G401 (cell line): ENCODE results near the gene USP3. TPM values are rescaled to one million over a fixed set of nuclear protein-coding genes. Genes with fewer than 3 reads are reported as not detected.

ENCODE experiments used
- DNase-seq: peaks from one replicate; pipeline ENCODE4 v3.0.0-alpha.2; 2015; ENCODE audit warnings: low spot score
- in situ Hi-C: cut with HindIII; loops from 2 replicates; pipeline ENCODE4 v1.10.0; 2016; ENCODE audit warnings: low sequenced_read_pairs, mixed read lengths
- total RNA-seq: library from RNA; depleted of rRNA; stranded (reverse); fragments of >200 nt; shearing (Covaris generic); gene quantifications from 2 replicates; pipeline ENCODE4 v1.2.3, GENCODE V29; 2014; rRNA removed

Gene USP3, protein sequence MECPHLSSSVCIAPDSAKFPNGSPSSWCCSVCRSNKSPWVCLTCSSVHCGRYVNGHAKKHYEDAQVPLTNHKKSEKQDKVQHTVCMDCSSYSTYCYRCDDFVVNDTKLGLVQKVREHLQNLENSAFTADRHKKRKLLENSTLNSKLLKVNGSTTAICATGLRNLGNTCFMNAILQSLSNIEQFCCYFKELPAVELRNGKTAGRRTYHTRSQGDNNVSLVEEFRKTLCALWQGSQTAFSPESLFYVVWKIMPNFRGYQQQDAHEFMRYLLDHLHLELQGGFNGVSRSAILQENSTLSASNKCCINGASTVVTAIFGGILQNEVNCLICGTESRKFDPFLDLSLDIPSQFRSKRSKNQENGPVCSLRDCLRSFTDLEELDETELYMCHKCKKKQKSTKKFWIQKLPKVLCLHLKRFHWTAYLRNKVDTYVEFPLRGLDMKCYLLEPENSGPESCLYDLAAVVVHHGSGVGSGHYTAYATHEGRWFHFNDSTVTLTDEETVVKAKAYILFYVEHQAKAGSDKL
- total RNA-seq = 27.3 and 28.5 TPM in 2 replicates

DNA sequence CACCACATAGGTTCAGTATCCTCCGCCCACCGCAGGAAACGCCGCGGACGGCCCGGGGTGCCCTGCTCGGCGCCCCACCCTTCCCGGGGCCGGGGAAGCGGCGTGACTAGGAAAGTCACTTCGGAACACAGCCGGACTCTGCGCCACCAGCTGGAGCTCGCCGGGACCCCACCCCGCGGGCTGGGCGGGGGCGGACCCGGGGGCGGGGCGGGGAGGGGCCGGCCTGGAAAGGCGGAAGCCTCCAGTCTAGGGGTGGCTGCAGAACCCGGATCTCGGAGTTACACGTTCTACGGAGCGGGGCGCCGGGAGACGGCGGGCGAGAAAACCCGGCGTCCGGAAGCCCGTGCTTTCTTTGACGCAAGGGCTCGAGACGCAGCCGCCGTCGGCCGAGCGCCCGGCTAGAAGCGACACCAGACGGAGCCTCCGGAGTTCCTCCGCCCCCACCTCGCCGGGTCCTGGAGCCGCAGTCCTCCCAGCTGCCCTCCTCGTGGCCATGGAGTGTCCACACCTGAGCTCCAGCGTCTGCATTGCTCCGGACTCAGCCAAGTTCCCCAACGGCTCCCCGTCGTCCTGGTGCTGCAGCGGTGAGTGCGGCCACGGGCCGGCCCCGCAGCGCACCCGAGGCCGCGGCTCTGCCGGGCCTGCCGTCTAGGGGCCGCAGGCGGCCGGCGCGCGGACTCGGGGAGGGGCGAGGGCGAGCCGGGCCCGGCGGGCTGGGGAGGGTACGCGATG, at the start of gene USP3:
Gene USP3, plus strand, starts transcription at position 347 of the 732 bp plus-strand sequence. Its CDS starts 147 bp downstream, at position 494.
- DNase-seq = peak; percentile 92
- in situ Hi-C loops = no loop called here

DNA sequence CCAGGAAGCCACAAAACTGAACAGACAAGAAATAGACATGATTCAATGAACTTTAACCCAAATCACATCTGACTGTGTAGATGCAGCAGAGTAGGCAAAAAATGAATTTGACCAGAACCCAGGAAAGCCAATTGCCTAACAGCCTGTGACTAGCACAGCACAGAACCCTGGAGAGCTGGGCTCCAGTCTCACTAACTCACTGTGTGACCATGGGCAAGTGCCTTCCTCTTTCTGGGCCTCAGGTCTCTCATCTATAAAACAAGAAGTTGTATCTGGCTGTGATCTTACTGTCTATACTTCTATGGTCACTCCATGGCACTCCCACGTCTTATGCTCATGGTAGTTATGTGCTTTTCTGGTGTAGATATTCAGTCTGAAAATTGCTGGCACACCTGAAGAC, 48.1 kb upstream of the USP3 start:
- no peak for DNase-seq
- in situ Hi-C loops = no loop called here

DNA sequence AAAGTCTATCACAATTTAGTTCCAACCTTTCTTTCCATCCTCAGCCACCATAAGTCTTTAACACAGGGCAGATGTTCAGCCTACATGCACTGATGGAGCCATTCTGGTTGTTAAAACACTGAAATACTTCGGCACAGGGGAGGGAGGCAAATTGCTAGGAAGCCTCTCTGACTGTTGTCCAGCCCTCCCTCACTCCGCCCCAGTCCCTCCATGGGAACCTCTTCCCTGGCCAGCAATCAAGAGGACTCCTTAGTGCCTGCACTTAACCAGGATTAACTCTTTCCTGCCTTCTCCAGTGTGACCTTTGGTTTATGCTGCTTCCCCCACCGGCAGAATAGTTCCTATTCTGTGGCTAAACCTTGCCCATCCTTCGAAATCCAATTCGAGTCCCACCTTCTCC, 47.0 kb upstream of the USP3 start:
- DNase-seq = no peak
- in situ Hi-C loops = no loop called here

DNA sequence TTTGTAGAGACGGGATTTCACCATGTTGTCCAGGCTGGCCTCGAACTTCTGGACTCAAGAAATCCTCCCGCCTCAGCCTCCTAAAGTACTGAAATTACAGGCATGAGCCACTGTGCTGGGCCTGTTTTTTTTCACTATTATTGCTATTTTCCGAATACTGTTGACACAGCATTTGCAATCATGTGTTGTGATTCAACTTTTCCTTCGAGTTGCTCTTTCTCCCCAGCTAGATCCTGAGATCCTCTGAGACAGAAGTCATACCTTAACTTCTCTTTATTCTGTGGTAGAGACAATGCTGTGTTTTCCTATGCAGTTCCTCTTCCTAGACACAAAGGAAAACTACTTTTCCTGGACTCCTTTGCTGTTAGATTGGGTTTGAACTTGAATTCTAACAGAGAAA, 46.4 kb upstream of the USP3 start:
- in situ Hi-C loops = no loop called here
- DNase-seq = no peak

DNA sequence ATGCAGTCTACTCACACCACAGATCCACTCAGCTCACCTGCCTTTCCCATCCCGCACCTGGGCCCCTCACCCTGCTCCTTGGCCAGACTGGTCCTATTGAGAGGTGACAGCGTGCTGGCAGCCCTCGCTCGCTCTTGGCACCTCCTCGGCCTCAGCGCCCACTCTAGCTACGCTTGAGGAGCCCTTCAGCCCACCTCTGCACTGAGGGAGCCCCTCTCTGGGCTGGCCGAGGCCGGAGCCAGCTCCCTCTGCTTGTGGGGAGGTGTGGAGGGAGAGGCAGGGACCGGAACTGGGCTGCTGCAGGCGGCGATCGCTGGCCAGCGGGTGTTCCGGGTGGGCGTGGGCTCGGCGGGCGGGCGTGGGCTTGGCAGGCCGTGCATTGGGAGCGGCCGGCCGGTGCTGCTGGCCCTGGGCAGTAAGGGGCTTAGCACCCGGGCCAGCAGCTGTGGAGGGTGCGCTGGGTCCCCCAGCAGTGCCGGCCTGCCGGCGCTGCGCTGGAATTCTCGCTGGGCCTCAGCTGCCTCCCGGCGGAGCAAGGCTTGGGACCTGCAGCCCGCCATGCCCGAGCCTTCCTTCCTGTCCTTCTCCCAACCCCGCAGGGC, 45.5 kb upstream of the USP3 start:
- no peak for DNase-seq
- in situ Hi-C loops = no loop called here

DNA sequence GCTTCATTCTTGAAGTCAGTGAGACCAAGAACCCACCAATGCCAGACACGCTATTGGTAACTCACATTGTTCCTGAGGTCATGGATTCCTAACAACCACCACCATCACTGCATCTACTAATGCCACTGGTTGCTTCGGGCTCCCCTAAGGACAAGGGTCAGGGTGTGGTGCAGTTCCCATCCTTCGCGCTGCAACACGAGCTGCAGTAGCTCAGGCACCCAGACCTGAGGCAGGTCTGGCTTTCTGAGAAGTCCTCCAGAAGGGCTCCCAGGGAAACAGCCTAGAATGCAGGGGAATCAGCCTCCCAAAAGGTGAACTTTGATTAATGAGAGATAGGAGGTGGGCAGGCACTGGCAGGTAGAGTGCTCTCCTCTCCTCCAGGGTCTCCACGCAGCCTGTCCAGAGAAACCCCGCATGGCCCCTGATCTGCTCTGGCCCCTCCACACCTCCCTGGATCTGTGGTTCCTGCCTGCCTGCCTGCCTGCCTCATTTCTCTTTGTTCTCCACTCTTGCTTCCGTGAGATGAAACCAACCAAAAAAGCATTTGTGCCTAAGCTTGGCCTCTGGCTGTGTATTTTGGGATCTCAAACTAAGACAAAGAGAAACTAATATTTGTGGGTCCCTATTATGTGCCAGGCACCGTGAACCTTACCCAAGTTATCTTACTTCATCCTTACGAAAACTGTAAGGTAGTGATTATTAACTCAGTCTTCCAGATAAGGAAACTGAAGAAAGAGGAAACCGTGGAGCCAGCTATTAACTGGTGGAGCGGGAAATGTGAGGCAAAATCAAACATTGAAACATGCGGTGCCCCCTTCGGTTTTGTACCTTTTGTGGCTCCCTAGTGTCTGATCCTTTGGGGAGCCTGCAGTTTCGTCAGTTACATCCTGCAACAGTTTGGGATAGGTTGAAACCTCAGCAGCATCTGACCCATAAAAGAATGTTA, 43.9 kb upstream of the USP3 start:
- in situ Hi-C loops = no loop called here
- DNase-seq = no peak

DNA sequence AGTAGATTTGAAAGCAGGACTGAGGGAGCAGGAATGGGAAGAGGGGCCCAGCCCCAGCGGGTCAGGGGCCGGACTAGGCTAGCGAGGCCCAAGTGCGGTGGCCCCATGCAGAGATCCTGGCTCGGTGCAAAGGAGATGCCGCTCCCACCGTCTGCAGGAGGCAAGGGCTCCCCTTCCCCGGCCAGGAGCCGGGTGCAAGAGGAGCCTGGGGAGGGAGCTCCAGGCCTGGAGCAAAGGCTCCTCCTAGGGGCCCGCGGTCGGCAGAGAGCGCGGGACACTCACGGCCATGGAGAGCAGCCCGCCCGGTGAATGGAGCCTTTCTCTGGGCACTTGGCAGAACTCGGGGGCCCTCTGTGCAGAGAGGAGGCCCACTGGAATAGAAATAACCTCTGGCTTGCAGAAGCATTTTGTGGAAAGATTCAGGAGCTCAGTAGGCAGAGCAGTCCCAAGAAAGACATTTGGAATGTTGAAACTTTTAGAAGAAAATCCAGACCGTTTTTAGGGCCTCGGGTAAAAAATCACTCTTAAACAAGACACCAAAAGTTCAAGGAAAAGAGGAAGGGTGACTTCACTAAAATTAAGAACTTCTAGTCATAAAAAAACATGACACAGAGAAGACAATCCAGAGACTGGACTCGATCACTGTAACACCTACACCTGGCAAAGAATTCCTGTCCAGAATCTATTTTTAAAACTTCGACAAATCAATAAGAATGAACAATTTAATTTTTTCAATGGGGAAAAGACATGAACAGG, 43.0 kb upstream of the USP3 start:
- peak; percentile 21 for DNase-seq

DNA sequence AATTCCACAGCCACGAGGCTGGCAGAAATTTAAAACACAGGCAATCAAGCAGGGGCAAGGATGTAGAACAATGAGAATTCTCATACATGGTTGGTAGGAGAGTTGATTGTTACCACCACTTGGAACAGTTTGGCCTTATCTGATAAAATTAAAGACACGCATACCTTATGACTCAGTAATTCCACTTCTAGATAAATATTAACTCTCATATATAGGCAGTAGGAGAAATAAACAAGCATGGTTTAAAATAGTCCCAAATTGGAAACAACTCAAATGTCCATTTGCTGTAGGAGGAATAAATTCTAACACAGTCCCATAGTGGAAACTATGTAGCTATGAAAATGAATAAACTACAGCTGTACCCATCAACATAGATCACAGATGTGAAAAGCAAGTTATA, 42.3 kb upstream of the USP3 start:
- DNase-seq = no peak
- in situ Hi-C loops = no loop called here

More for the DNA sequence above, 43.0 kb upstream of the USP3 start:
- in situ Hi-C loops = no loop called here

DNA sequence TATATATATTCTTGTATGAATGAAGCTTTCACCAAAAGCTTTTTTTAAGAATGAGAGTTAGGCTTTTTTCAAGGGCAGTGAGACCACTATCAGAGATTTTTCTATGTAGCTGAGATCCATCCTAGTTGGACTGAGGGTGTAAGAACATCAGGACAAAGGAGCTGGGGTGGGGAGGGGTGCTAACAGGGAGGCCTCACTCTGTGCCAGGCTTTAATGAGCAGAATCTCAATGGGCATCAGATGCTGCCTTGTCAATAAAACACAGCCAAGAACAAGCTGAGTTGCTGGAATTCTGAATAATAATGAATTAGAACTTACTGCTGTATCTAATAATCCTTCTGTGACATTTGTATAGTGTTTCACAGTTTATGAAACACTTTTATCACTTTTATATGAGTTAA, 41.4 kb upstream of the USP3 start:
- in situ Hi-C loops = no loop called here

DNA sequence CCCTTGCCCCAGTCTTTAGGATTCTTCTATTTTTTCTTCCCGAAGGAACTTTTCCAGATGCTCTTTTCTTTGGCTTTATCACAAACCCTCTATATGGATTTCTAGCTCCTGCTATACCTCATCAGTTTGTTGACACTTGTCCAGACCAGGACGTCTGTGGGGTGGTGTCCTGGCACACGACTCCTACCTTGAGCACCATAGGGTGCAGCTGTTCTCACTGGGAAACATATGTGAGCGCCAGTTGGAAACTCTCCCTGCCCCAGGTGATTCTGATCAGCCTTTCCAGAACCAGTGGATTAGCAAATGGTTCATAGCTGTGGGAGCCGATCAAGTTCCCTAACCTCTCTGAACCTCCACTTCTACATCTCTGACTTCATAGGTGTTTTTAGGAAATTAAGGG, 40.6 kb upstream of the USP3 start:
- no peak for DNase-seq
- in situ Hi-C loops = no loop called here

More for the DNA sequence above, 41.4 kb upstream of the USP3 start:
- DNase-seq = peak; percentile 25

DNA sequence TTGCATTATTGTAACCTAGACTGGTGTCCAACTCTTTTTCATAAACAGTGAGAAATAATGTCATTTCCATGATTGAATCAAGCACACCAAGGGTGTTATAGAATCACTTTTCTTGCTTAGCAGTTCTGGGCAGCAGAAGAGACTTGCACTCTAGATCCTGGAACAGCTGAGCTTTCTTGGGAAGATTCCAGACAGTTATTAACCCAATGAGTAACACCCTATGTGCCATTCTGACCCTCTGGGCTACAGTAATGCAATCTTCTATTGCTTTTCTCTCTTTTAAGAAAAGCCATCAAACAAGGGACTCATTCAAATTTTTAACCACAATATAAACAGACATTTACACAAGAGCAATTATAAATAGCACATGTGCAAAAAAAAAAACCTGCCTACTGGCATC, 39.3 kb upstream of the USP3 start:
- peak; percentile 10 for DNase-seq
- in situ Hi-C loops = no loop called here

DNA sequence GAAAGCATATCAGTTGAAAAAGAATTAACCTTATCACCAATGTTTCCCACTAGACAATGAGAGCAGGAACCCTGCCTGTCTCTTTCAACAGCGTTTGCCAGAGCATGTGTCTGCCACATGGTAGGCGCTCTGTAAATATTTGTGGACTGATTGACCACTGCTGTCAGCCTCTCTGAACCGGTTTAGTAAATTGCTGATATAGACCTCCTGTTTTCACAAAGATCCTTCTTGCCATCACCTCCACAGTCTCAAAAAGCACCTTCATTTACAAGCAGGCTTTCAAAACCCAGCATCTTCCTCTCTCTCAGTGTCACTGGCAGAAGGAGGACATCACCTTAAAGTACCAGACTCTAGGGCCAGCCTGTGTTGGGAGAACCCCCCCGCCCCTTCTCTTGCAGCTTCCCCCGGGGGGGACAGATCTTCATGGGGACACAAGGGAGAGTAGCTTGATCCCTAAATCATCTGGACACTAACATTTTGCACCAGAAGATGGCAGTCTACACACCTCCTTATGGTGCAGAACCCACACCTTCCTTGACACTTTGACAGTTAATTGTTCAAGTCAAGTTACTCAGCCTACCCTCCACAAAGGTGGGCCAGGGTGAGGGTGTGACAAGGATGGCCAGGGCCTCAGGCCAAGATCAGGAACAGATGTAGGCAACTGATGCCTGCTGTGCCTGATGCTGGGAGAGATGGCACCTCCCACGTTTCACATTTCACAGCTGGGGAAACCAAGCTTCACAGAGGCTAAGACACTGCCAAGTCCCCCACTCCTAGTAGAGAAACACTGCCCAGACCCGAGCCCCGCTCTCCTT, 37.8 kb upstream of the USP3 start:
- in situ Hi-C loops = no loop called here
- DNase-seq = peak; percentile 69

DNA sequence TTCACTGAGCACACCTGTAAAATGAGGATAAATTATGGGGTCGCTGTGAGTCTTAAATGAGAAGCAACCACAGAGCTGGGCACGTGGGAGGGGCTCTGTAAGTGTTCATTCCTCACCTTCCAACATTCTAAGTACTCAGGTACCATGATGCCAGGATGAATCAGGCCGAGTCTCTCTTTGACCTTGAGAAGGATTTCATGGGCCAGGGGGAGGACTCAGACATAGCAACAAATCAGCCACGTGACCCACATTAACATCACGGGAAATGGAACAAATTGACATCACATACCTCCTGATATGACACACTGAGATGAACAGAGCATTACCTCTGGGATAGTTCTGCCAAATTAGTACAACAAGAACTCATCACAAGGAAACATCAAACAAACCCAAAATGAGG, 35.2 kb upstream of the USP3 start:
- in situ Hi-C loops = no loop called here
- DNase-seq = no peak

DNA sequence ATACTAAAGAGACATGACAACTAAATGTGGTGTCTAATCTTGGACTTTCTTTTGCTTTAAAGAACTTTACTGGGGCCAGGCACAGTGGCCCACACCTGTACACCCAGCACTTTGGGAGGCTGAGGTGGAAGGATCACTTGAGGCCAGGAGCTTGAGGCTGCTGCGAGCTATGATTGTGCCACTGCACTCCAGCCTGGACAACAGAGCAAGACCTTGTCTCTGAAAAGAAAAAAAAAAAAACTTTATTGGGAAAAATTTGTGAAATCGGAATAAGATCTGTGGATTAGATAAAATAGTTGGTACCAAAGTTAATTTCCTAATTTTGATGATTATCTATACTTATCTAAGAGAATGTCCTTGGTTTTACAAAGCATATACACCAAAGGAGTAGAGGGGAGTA, 34.4 kb upstream of the USP3 start:
- DNase-seq = no peak
- in situ Hi-C loops = no loop called here

DNA sequence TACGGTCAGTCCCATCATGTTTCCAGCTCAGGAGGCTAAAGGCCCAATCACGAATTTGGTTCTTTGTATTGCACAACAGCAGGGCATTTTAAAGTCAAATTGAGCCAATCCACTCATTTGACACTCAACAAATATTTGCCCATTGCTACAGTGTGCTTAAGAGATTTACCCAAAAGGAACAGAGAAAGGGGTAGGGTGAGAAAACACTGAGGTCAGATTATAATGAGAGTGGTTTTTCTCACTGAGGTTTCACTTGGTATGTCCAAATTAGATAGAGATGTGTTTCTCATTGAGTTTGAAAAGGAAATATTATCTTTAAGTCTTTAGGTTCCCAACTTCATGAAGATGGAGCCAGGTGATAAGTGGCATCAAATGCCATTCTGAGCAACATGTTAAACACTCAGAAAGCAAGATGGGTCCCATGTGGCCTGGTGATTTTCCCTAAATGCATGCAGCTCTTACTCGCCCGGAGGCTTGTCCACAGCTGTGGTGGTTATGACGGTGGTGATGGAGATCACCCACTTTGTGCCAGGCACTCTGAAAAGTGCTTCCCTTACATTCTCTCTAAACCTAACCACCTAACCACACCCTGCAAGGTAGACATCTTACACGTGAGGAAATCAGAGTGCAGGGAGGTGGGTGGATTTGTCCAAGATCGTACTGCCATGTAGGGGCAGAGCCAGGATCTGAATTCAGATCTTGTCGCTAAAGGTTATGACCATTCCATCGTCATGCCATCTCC, 31.2 kb upstream of the USP3 start:
- in situ Hi-C loops = no loop called here
- no peak for DNase-seq

DNA sequence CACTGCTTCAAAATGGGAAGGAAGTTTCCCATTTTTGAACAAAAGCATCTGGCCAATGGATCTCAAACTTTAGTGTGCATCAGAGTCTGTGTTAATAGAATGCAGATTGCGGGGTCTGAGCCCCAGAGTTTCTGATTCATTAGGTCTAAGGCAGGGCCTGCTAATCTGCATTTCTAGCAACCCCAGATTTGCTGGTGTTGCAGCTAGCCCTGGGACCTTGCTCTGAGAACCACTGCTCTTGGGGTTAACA, 30.7 kb upstream of the USP3 start:
- no peak for DNase-seq
- in situ Hi-C loops = no loop called here
